Glomerular endothelial cell (primary cell): Measurements from ENCODE around the gene SPG7. TPM values are rescaled to one million over a fixed set of nuclear protein-coding genes. Genes with fewer than 3 reads are reported as not detected.
"Not testable (repeated sequence)": the region's sequence is repeated elsewhere in the genome, so short reads cannot be mapped to it uniquely, and the experiment has no call there.

ENCODE experiments used
- DNase-seq: peaks from one replicate; pipeline ENCODE4 v3.0.0-alpha.2; 2011; ENCODE audit warnings: low read depth, low spot score; ENCODE audit errors: extremely low read depth
- total RNA-seq: library from RNA; depleted of rRNA; stranded (reverse); fragments of >200 nt; gene quantifications from 2 replicates; pipeline ENCODE4 v1.2.3, GENCODE V29; 2015

Gene SPG7
- 141 and 210 TPM in 2 replicates for total RNA-seq

- DNase-seq: no peak
These were observed at the start of gene SPG7 for GRCh38 chr16:89507834-89508590. TSS of gene SPG7 (plus strand) at chr16:89508403. CDS start at chr16:89508418, 15 bp downstream.

GRCh38 chr16:89458551-89458950 is 49.7 kb upstream of the SPG7 start:
- DNase-seq: no peak

- no peak for DNase-seq
These were observed 49.2 kb upstream of the SPG7 start for GRCh38 chr16:89458967-89459366.

DNA sequence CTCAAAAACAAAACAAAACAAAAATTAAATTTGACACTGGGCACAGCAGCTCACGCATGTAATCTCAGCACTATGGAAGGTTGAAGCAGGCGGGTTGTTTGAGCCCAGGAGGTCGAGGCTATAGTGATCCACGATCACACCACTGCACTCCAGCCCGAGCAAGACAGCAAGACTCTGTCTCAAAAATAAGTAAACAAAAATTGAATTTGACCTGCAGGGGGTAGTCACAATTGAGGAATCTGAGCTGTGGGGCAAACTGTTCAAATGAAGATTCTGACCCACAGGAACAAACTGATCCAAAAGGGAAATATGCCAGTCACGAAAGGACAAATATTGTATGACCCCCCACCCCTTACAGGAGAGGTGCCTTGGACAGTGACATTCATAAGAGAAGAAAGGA is 47.6 kb upstream of the SPG7 start:
- no peak for DNase-seq

DNA sequence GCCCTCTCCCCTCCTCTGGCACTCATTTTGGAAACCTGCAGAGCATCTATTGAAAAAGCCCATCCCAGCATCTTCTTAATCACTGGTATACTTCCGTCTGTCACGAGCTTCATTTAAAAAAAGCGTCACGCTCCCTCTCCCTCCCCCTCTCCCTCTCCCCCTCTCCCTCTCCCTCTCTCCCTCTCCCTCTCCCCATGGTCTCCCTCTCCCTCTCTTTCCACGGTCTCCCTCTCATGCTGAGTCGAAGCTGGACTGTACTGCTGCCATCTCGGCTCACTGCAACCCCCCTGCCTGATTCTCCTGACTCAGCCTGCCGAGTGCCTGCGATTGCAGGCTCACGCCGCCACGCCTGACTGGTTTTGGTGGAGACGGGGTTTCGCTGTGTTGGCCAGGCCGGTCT is 46.3 kb upstream of the SPG7 start:
- not testable (repeated sequence) for DNase-seq

- not testable (repeated sequence) for DNase-seq
These were observed 45.6 kb upstream of the SPG7 start for GRCh38 chr16:89462639-89463038.

GRCh38 chr16:89463312-89463711 is 44.9 kb upstream of the SPG7 start:
- DNase-seq: not testable (repeated sequence)

DNA sequence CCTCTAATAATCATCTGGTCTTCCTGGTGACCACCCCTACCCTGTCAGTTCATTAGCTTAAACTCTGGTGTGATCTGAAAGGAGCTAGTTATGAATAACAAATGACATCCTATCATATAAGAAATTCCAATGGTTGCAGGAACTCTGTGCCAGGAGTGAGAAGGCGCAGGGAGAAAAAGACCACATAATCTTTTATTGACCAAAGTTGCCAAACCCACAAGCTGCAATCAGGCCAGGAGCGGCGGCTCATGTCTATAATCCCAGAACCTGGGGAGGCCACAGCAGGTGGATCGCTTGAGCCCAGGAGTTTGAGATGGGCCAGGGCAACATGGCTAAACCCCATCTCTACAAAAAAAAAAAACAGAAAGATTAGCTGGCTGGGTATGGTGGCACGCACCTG is 41.3 kb upstream of the SPG7 start:
- DNase-seq: no peak

- no peak for DNase-seq
These were observed 40.8 kb upstream of the SPG7 start for GRCh38 chr16:89467382-89467781.

DNA sequence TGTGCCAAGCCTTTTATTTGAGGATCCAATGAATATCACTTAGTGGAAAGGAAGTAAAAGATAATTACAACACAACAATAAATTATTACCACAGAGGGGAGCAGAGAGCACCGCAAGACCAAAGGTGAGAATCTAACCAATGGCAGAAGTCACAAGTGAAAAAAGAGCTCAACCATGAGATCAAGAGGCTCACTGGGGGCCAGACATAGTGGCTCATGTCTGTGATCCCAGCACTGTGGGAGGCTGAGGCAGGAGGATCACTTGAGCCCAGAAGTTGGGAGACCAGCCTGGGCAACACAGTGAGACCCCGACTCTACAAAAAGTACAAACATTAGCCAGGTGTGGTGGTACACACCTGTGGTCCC is 35.5 kb upstream of the SPG7 start:
- DNase-seq: no peak

DNA sequence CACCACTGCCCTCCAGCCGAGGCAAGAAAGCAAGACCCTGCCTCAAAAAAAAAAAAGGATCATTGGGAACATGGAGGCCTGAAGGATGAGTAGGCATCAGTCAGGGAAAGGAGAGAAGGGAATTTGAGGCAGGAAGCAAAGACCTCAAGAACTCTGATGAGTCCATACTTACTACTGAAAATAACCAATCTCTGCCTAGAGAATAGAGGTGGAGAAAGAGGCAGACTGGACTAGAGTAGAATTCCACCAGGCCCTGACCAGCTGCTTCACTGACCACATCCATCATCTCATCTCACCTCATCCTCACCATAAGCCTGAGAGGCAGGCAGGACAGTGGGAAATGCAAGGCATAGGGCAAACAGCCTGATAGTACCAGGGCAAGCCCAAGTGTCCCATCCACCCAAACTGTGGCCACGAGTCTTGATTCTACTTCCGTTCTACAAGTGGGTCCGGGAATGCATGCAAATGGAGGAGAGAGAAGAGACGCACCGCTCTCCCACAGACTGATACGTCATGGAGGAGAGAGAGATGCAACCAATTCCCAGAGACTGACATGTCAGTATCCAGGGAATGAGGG is 35.0 kb upstream of the SPG7 start:
- no peak for DNase-seq

DNA sequence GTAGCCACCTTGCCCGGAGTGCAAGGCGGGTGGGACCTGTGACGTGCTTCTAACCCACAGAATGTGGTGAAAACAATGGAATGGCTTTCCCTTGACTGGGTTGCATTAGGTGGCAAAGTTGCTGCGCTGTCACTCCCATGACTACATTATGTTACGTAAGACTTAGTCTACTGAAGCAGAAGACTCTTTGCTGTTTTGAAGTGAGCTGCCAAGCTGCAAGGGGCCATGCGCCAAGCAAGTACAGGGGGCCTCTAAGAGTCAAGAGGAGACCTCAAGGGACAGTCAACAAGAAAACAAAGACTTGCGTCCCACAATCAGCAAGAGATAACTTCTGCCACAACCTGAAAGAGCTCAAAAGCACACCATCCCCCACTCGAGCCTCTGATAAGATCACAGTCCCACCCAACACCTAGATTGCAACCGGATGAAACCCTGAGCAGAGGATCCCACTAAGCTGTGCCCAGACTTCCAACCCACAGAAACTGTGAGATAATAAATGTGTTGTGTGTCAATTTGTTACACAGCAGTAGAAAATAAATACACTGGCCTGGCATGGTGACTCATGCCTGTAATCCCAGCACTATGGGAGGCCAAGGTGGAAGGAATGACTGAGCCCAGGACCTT is 34.3 kb upstream of the SPG7 start:
- no peak for DNase-seq

- no peak for DNase-seq
These were observed 33.1 kb upstream of the SPG7 start for GRCh38 chr16:89475144-89475543.

DNA sequence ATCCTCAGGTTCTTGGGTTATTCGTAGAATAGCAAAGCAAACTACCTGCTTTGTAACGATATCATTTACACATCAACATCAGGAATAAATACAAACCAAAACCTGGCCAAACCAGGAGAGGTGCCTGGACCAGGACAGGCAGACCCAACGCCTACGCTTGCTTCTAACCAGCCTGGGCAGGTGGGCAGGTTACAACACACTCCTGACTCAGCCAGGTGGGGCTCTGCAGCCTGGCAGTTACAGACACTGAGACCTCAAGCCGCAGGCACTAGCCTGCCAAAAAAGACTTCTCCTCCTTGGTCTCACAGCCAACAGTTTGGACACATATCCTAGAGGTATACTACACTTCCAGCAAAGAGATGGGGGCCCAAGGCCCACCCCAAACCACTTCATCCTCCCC is 31.8 kb upstream of the SPG7 start:
- no peak for DNase-seq

GRCh38 chr16:89476811-89477261 is 31.4 kb upstream of the SPG7 start:
- no peak for DNase-seq

- no peak for DNase-seq
These were observed 29.5 kb upstream of the SPG7 start for GRCh38 chr16:89478576-89479221.

- no peak for DNase-seq
These were observed 26.7 kb upstream of the SPG7 start for GRCh38 chr16:89481356-89481955.

DNA sequence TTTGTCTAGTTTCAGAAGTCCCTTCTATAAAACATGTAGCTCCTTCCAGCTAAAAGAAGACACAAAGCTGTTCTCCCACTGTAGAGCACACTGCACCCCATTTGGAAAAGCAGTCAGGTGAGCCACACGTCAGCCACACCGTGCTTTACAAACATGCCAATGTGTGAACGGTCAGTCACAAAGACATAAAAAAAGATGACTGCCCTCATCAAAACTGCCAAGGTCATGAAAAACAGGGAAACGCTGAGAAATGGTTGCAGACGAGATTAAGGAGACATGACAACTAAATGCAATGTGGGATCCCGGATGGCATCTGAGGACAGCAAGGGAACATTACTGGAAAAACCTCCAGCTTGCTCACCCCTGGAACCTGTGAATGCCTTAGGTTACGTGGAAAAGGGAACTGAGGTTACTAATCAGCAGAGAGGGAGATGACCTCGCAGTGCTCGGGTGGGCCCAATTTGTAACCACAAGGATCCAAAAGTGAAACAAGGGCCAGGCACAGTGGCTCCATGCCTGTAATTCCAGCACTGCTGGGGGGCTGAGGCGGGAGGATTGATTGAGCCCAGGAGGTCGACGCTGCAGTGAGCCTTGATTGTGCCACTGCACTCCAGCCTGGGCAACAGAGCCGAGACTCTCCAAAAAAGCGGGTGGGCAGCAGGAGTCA is 25.9 kb upstream of the SPG7 start:
- DNase-seq: no peak

DNA sequence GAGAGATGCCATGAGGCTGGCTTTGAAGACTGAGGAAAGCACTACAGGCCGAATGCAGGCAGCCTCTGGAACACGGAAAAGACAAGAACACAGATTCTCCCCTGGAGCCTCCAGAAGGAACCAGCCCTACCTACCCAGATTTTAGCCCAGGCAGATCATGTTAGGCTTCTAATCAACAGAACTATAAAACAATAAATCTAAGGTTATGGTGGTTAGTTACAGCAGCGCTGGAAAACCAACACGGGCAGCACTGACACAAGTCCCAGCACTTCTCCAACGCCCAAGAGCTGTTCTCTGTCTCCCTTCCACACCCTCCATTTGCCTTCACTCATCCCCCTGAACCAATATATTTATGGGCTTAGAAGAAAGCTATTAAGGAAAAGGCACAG is 25.4 kb upstream of the SPG7 start:
- DNase-seq: no peak

- DNase-seq: no peak
These were observed 24.1 kb upstream of the SPG7 start for GRCh38 chr16:89484041-89484501.
